HG03064 (cell line): Measurements from ENCODE around the gene SRSF1.

ENCODE experiments used
- ATAC-seq: cut with Tn5 transposase; IDR thresholded peaks from one replicate; pipeline ENCODE4 v1.9.1; 2021; ENCODE audit warnings: low read depth; ENCODE audit not compliant: unreplicated experiment

Gene SRSF1

DNA sequence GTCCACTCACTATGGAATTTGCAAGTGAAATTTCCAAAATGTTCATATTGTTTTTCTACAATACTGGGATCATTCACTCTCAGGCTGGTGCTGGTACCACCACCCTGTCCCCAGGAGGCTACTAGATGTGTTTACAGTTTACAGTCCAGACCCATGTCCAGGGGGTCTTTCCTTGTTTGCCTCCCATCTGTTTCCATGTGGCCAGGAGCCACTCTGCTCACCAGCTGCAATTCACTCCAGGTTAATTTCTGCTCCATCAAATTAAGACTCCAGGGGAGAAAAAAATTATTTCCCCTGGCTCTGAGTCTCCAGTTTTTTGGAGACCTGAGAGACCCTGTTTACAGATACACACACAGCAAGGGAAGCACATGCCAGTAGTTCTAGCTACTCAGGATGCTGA is 12.5 kb upstream of the SRSF1 start:
- ATAC-seq, result no peak

DNA sequence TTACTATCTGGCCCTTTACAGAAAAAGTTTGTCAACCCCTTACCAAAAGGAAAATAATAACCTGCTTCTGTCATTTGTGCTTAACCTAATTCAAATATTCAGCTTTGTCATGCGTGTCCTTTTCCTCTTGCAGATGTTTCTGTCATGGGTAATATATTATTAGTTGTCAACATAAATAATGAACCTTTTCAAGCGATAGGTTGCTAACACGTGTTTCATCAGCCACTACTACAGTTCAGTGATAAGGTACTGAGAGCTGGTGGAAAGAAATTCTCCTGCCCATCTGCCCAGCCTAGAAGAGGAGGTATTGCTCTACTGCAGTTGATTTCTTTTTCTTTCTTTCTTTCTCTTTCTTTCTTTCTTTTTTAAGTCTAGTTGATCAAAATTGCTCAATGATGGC is 12.0 kb upstream of the SRSF1 start:
- no peak for ATAC-seq

DNA sequence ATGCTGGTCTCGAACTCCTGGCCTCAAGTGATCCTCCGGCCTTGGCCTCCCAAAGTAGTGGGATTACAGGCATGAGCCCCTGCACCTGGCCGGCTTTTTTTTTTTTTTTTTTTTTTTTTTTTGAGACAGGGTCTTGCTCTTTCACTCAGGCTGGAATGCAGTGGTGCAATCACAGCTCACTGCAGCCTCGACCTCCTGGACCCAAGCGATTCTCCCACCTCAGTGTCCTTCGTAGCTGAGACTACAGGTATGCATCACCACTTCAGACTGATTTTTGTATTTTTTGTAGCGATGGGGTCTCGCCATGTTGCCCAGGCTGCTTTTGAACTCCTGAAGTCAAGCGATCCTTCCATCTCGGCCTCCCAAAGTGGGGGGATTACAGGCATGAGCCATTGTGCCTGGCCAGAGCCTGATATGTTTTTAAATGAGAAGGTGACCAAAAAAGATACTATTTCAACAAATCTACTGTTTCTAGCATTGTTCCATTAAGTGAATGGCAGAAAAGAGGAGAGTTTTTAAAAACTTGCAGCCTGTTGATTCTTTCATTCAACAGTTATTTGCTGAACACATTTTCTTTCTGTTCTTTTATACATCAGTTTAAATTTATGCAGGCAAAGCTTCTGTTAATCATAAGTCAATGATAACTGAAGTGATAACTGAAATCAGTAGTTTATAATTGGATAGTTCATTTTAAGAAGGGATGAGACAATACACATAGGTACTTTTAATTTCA is 3.2 kb upstream of the SRSF1 start:
- no peak for ATAC-seq

DNA sequence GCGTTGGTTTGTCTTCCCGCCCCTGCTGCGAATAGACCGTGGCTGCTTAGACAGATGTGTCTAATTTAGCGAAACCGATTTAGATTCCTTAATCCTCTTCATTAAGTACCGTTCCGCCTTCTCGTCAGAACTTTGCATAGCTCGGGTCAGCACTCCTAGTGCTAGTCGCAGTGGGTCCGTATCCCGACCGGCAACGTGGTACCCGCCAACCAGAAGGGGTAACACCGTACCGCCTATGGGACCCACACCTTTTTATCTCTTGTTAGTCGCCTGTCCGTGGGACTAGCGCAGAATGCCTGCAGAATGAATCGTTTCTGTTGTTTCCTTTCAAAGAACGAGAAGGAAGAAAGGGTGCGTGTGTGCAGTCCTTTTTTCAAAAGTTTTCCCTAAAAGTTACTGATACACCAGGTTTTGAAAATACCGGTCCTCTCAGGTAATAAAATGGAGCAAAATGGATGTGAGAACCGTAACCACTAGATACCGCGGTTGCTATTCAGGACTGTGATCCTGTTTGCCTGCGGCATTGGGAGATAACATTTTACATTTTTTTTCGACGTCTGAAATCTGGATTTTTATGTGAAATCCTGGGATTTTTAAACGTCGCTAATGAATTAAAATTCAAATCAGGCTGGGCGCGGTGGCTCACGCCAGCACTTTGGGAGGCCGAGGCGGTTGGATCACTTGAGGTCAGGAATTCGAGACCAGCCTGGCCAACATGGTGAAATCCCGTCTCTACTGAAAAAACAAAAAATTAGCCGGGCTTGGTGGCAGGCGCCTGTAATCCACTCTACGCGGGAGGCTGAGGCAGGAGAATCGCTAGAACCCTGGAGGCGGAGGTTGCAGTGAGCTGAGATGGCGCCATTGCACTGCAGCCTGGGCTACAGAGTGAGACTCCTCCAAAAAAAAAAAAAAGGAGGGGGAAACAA is 998 bp upstream of the SRSF1 start:
- ATAC-seq, result peak; percentile 22

DNA sequence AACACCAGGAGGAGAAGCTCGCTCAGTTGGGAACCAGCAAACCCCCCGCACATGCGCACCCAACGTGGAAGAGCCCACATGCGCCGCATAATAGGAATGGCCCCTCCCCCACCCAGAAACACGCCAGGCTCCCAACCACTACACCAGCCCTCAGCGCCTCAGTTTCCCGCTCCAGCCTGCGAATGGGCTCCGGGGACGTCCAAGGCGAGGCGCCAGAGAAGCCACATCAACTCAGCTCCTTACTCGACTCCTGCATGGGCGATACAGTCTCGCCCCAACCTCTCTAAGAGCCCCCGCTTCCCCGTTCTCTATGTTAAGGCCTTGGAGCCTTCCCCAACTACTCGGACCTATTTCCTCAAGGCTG is 504 bp downstream of the SRSF1 start:
- ATAC-seq, result no peak

DNA sequence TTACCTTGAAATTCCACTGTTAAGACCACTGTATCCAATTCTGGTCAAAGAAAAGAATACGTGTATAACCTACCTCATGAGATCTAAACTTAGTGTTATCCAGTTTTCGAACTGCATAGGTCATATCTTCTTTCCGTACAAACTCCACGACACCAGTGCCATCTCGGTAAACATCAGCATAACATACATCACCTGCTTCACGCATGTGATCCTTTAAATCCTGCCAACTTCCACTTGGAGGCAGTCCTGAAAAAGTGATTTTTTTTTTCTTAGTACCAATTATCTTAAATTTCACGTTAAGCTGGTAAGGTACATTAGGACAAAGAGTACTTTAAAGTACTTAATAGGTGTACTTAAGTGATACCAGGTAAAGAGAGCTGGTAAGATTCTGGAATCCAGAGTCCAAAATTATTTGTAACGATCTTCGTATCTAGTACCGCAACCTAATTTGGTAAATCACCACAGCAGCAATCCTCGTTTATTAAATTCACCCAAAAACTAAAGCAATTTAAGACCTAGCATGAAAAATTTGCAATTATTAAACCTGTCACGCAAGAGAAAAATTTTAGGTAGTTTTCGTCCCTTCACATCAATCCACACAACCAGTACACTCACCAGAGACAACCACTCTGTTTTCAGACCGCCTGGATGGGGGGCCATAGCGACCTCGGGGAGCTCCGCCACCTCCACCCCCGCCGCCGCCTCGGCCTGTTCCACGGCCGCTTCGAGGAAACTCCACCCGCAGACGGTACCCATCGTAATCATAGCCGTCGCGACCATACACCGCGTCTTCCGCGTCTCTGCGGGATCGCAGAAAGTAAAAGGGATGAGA is 1.1 kb downstream of the SRSF1 start:
- ATAC-seq, result no peak

DNA sequence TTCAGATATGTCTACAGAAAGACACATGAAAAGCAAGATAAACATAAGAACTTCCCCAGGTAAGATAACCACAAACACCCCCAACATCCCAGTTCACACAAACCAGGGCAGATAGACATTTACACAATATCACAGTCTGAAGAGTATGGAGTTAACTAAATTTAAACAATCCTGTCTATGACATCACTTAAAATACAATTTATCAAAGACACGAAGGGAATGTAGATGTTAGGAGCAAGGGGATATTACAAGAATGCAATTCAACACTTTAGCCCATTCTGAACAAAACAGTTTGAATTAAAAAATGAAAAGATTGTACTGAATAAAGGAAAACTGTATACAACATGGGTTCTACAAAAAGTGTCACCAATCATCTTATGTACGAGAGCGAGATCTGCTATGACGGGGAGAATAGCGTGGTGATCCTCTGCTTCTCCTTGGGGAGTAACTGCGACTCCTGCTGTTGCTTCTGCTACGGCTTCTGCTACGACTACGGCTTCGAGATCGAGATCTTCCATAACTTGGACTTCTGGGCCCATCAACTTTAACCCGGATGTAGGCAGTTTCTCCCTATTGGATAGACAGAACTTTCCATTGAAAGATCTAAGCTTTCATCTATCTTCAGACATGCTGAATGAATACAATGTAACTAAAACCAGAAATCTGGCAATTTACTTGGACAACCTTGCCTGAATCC is 1.9 kb downstream of the SRSF1 start:
- ATAC-seq, result no peak

DNA sequence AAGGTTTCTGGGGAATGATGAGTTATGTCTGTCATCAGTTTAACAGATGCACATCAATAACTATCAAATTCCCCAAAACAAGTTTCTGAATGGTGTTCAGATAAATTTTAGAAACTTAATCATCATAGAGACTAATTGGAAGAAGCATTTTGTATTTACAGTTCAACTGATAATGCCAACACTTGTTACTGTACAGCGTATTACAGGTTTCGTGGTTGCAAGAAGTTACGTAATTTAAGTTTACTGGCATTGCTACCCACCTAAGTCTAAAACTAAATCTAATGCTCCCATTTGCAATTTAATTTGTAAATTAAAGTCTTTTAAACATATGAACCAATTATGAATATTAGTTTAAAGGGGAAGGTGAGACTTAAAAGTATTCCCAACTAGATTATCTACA is 3.0 kb downstream of the SRSF1 start:
- no peak for ATAC-seq

DNA sequence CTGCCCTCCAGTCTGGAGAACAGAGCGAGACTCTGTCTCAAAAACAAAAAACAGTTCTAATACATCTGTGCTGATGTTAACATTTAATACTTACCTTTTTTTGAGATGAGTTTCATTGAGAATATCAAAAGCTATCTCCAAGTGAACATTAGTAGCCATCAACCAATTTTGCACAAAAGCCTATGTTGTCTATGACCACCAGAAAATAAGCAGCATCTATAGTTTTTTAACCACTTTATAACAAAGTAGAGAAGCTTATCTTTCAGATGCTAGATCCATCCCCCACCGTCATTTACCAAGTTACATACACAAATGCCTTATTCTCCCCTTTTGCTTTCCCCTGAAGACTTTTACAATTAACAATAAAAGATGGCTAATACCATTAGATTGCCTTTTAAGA is 4.1 kb downstream of the SRSF1 start:
- ATAC-seq, result no peak

DNA sequence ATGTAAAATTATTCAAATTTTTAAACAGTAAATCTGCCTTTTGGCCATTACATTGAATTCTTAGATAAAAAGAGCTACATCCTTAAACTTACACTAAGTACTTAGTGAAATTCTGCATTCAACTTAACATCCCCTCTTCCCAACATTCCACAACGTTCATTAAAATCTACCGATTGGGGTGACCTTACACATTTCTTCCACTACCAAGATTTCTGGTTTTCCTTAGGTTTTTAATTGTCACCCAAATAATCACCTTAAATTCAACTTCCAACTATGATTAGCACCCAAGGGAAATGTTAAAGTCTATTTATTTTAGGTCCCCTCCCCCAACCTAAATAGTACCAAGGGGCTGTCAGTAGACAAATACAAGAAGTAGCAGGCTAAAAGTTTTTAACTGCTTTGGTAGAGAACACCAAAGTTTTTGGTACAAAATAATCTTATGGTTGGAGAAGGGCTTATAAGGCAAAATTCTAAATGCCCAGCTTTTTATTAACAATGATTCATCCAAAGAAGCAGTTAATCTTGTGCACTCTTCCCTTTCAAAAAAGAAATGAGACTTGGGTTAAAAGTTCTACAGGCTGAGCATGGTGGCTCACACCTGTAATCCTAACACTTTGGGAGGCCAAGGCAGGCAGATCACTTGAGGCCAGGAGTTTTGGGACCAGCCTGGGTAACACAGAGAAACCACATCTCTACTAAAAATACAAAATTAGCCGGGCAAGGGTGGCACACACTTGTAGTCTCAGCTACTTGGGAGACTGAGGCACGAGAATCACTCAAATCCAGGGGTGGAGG is 4.7 kb downstream of the SRSF1 start:
- ATAC-seq, result no peak

DNA sequence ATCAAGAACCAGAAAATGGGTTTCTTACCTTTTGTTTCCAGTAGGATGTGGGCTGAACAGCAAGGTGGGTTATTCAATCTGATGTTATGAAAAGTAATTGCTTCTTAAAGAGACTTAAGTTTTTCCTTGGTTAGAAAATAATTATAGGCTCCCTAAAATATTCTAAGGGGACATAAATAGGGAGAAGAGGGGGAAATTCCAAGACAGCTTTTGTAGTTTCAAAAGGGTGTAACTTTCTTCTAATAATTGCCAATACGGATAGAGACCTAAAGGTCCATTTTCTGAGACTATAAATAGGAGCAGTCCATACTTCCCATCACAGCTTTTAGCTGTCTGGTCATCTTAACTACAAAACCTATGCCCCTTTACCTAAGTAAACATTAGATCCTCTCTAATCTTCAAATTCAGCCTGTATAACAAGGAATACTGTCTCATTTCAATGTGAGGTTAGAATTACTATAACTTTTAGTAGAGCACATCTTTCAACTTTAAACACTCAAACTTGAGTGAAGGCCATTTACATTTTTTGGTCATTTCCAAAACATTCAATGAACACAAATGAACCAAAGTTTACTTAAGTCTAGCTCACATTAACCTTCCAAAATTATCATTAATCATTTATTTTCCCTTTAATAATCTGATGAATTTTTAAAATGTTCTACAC is 5.5 kb downstream of the SRSF1 start:
- no peak for ATAC-seq

DNA sequence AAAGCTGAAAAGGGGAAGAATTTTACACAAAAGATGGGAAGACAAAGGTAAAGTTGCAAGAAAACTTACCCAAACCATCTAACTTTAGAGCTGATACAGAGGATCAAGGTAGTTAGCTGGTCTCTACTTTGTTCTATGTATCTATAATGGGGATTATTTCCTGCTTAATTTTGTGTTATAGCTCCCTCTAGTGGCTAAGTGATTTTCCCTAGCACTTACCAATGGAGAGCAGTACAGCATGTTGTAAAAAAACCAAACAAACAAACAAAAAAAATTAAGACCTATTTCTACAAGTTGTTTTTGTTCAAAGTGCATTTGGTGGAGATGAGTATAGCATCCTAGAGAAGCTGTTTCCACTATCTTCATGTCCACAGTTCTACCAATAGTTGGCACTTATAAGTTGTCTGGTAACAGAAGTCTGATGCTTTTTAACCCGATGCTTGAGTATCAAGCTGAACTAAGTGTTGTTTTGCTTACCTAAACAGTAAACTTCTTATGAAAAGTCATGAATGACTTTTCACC is 7.5 kb downstream of the SRSF1 start:
- ATAC-seq, result no peak

DNA sequence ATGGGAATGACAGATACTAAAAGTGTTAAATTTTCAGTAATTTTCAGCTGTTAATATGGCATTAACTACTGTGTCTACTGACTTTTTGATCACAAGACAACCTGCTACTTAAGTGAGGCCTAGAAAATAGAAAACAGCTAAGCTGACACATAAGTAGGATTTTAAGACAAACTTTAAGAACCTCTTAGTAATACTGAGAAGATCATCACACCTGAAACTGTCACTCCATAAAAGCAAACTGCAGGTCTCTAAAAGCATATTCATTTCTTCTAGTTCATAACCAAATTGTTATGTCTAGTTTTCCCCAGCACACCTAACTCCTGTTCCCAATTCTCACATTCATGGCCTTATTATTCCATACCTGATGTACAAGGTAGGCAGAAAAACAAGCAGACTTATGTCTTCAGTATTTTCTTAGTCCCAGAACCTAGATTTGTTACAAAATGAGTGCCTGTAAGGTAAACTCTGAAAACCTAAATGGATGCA is 8.0 kb downstream of the SRSF1 start:
- no peak for ATAC-seq

DNA sequence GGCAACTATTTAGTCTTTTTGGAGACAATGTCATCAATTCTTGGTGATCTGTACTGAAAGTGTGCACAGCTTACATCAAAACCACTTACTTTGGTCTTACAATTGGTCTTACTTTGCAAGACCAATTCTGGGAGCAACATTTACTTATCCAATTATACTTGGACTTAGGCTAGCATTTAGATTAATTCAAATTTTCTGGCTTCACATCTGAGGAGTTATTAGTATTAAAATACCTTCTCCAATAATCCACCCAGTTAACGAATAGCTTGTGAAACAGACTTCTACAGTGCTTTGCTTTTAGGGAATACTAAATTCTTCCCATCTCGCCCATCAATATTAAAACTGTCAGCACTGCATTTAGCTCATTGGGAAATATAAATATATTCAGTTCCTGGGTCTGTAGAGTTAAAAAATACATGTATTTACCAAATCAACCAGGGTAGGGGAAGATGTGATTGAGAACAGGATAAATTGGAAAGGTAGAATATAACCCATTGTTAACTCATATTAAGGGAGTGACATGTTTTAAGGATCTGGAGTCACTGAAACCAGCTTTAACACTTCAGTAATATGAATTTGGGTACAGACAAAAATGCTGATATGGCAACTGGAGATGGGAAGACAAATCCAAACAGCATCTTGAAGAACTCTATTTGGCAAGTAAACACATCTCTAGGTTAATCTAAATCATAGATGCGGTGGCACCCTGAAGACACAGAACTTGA is 9.8 kb downstream of the SRSF1 start:
- no peak for ATAC-seq

DNA sequence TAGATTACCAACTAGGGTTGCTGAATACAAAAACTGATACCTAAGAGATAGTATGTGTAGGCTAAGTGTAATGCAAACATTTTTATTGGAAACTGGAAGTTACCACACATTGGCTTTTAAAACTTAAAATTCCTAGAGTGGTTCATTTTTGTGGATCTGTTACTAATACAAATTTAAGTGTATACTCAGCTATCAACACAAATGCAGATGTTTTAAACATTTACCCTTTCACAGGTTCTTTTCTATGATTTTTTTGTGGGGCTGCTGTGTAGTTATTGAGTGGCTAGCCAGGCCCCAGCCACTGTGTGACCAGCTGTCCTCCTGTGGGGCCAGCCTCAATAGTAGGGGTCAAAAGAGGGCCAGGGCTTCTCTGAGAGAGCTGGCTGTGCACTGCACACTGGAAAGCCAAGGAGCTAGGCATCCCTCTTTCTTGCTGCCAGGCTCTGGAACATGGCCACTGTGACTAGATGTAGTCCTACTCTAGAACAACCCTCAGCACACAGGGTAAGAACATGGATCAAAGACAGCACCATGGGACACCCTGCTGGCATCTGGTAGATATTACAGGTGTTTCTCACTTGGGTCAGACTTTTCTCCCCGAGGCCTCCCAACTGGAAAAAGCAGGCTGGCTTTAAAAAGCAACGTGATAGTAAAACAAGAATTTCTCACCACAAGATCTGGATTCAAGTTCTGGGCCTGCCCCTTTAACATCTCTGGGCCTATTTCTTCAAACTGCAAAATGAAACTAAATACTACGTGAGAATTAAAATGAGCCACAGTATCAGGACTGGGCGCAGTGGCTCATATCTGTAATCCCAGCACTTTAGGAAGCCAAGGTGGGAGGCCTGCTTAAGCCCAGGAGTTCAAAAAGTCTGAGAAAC is 11.7 kb downstream of the SRSF1 start:
- no peak for ATAC-seq

DNA sequence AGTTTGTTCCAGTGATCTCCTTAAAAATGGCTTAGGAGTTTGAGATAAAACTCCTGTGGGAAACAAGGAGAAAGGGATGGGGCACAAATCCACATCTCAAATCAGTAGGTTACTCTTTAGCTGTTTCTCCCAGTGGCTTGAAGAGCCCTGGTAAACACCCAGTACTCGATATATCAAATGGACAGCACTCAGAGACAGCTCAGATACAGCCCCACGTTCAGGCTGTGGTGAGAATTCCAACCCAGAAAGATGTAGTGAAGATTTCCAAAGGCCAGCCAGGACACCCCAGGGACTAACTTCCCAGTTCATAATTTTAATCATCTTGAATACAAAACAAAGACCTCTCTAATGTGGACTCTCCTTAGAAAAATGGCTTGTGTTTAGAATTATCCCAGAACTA is 12.6 kb downstream of the SRSF1 start:
- ATAC-seq, result no peak
